Measurements from ENCODE around the gene SERPINI1. TPM values are rescaled to one million over a fixed set of nuclear protein-coding genes. Genes with fewer than 3 reads are reported as not detected.

The SERPINI1 gene
- total RNA-seq, 1 donor from 2014 or later: 2.9 TPM

- no peak for TF ChIP-seq CTCF (conservative IDR thresholded peaks at IDR 0.05; ENCODE audit: low read depth, low read length)
- DNase-seq (ENCODE audit: low read depth): no peak
These were observed 14.9 kb downstream of the SERPINI1 start for GRCh38 chr3:167750272-167750971.

GRCh38 chr3:167754049-167754448, 18.5 kb downstream of the SERPINI1 start:
- H3K4me3 ChIP-seq (ENCODE audit: low read depth, low read length): no peak overlapping the region
- DNase-seq (ENCODE audit: low read depth): no peak
- no peak for TF ChIP-seq CTCF (conservative IDR thresholded peaks at IDR 0.05; ENCODE audit: low read depth, low read length)

More at GRCh38 chr3:167750272-167750971, 14.9 kb downstream of the SERPINI1 start:
- no peak overlapping the region for H3K4me3 ChIP-seq (ENCODE audit: low read depth, low read length)

- H3K4me3 ChIP-seq (ENCODE audit: low read depth, low read length): no peak overlapping the region
- TF ChIP-seq CTCF (conservative IDR thresholded peaks at IDR 0.05; ENCODE audit: low read depth, low read length): no peak
- no peak for DNase-seq (ENCODE audit: low read depth)
These were observed 25.8 kb downstream of the SERPINI1 start for GRCh38 chr3:167761302-167761701.

- no peak for DNase-seq (ENCODE audit: low read depth)
- no peak for TF ChIP-seq CTCF (conservative IDR thresholded peaks at IDR 0.05; ENCODE audit: low read depth, low read length)
- H3K4me3 ChIP-seq (ENCODE audit: low read depth, low read length): no peak overlapping the region
These were observed 26.8 kb downstream of the SERPINI1 start for GRCh38 chr3:167762296-167762695.

GRCh38 chr3:167772992-167773391, 37.5 kb downstream of the SERPINI1 start:
- H3K4me3 ChIP-seq (ENCODE audit: low read depth, low read length): no peak overlapping the region
- DNase-seq (ENCODE audit: low read depth): no peak
- no peak for TF ChIP-seq CTCF (conservative IDR thresholded peaks at IDR 0.05; ENCODE audit: low read depth, low read length)

- no peak for DNase-seq (ENCODE audit: low read depth)
- no peak for TF ChIP-seq CTCF (conservative IDR thresholded peaks at IDR 0.05; ENCODE audit: low read depth, low read length)
- H3K4me3 ChIP-seq (ENCODE audit: low read depth, low read length): no peak overlapping the region
These were observed 38.1 kb downstream of the SERPINI1 start for GRCh38 chr3:167773584-167773983.

GRCh38 chr3:167776066-167776685, 40.7 kb downstream of the SERPINI1 start:
- DNase-seq (ENCODE audit: low read depth): no peak
- no peak for TF ChIP-seq CTCF (conservative IDR thresholded peaks at IDR 0.05; ENCODE audit: low read depth, low read length)
- H3K4me3 ChIP-seq (ENCODE audit: low read depth, low read length): no peak overlapping the region
